Raji (cell line): ENCODE measurements around the gene CELF2.

Experiments
- POLR2A ChIP-seq: IDR thresholded peaks from 2 replicates; pipeline ENCODE4 v1.6.1; 2011; ENCODE audit warnings: low read depth, low read length, control low read depth; ENCODE audit not compliant: insufficient read depth

The CELF2 gene

GRCh38 chr10:11245981-11246590, 228.4 kb downstream of the CELF2 start:
- TF ChIP-seq POLR2A: no peak

GRCh38 chr10:11246752-11247467, 229.2 kb downstream of the CELF2 start:
- no peak for TF ChIP-seq POLR2A

GRCh38 chr10:11249152-11249807, 231.6 kb downstream of the CELF2 start:
- TF ChIP-seq POLR2A: no peak

GRCh38 chr10:11249808-11250195, 232.1 kb downstream of the CELF2 start:
- TF ChIP-seq POLR2A: no peak

- TF ChIP-seq POLR2A: no peak
Observed at GRCh38 chr10:11250304-11250703, 232.6 kb downstream of the CELF2 start.

- TF ChIP-seq POLR2A: no peak
Observed at GRCh38 chr10:11252887-11253286, 235.2 kb downstream of the CELF2 start.

GRCh38 chr10:11253385-11254002, 235.8 kb downstream of the CELF2 start:
- TF ChIP-seq POLR2A: no peak

- no peak for TF ChIP-seq POLR2A
Observed at GRCh38 chr10:11255156-11255555, 237.5 kb downstream of the CELF2 start.

GRCh38 chr10:11255796-11256444, 238.2 kb downstream of the CELF2 start:
- TF ChIP-seq POLR2A: no peak

GRCh38 chr10:11256896-11257295, 239.2 kb downstream of the CELF2 start:
- no peak for TF ChIP-seq POLR2A

- no peak for TF ChIP-seq POLR2A
Observed at GRCh38 chr10:11257440-11258090, 239.9 kb downstream of the CELF2 start.

- TF ChIP-seq POLR2A: no peak
Observed at GRCh38 chr10:11260170-11260569, 242.5 kb downstream of the CELF2 start.

- TF ChIP-seq POLR2A: no peak
Observed at GRCh38 chr10:11261143-11261542, 243.5 kb downstream of the CELF2 start.

- TF ChIP-seq POLR2A: no peak
Observed at GRCh38 chr10:11261687-11262493, 244.2 kb downstream of the CELF2 start.
